Stomach (tissue), 4 donors: ENCODE data around the gene SHISA5.

ENCODE experiments used
- EP300 ChIP-seq: sonication (generic); formaldehyde crosslinking; IDR thresholded peaks from one replicate; pipeline ENCODE4 v1.6.1; 2017; ENCODE audit warnings: antibody characterized with exemption
- POLR2A ChIP-seq, 4 donors: fragments of 450-650 bp; IDR thresholded peaks; one replicate each; pipeline ENCODE4 v1.6.1; 2016; ENCODE audit warnings: antibody characterized with exemption in 4 of 4, control low read depth in 2 of 4, mild to moderate bottlenecking in 1 of 4, moderate library complexity in 1 of 4
- POLR2AphosphoS5 ChIP-seq, 3 donors: sonication (generic); formaldehyde crosslinking; IDR thresholded peaks; one replicate each; pipeline ENCODE4 v1.6.1; 2016; ENCODE audit warnings: antibody characterized with exemption in 3 of 3
- TF ChIP-seq, protein P1 (sequence below), 7 experiments: fragments of 450-650 bp in 4 of 7; fragments of 200-600 bp in 3 of 7; sonication (generic) in 3 of 7; IDR thresholded peaks; one replicate each; pipeline ENCODE4 v1.5.1; 2016 to 2019; ENCODE audit warnings: antibody characterized with exemption in 7 of 7, control low read depth in 2 of 7, mild to moderate bottlenecking in 1 of 7

DNA sequence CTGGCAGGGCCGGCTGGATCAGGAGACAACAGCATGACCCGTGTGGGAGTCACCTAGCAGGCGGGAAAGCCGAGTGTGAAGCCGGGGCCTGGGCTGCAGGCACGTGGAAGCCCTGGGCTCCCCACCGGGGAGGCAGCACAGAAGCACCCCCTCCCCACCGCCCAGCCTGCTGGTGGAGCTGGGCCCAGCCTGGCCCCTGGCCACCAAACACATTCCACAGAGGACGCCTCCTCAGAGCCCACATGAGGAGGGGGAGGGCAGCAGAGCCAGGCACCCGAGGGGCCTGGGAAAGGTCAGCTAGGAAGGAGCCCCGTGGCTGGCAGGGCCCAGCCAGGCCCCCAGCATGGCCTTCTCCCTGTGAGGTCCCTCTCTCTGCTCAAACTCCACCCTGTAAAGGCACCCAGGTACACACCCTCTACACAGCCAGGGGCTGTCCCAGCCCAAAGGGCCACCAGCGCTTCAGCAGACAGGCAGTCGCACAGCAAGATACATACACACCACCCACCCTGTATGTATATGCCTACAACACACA lies 78.6 kb downstream of the SHISA5 start:
- TF ChIP-seq, protein P1, sequence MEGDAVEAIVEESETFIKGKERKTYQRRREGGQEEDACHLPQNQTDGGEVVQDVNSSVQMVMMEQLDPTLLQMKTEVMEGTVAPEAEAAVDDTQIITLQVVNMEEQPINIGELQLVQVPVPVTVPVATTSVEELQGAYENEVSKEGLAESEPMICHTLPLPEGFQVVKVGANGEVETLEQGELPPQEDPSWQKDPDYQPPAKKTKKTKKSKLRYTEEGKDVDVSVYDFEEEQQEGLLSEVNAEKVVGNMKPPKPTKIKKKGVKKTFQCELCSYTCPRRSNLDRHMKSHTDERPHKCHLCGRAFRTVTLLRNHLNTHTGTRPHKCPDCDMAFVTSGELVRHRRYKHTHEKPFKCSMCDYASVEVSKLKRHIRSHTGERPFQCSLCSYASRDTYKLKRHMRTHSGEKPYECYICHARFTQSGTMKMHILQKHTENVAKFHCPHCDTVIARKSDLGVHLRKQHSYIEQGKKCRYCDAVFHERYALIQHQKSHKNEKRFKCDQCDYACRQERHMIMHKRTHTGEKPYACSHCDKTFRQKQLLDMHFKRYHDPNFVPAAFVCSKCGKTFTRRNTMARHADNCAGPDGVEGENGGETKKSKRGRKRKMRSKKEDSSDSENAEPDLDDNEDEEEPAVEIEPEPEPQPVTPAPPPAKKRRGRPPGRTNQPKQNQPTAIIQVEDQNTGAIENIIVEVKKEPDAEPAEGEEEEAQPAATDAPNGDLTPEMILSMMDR (IDR thresholded peaks at IDR 0.05), result no peak
- TF ChIP-seq POLR2AphosphoS5 (IDR thresholded peaks at IDR 0.05), result no peak
- TF ChIP-seq POLR2A (IDR thresholded peaks at IDR 0.05), result no peak
- TF ChIP-seq EP300, result no peak
